OCI-LY1 (cell line): Measurements from ENCODE around the gene HYAL4.
"Not testable (repeated sequence)": the region's sequence is repeated elsewhere in the genome, so short reads cannot be mapped to it uniquely, and the experiment has no call there.

ENCODE experiments used
- EZH2 ChIP-seq: fragments of 200-600 bp; sonication (generic), shearing (Covaris generic); IDR thresholded peaks from 2 replicates; pipeline ENCODE4 v1.8.0; 2017; ENCODE audit warnings: borderline replicate concordance, mixed run types, mild to moderate bottlenecking, antibody characterized with exemption, low read length, moderate library complexity, mixed read lengths
- TF ChIP-seq, protein P1 (sequence below): fragments of 200-600 bp; sonication (generic), shearing (Covaris generic); IDR thresholded peaks from 2 replicates; pipeline ENCODE4 v1.5.1; 2017; ENCODE audit warnings: mild to moderate bottlenecking, antibody characterized with exemption, low read length, moderate library complexity, mixed read lengths

DNA sequence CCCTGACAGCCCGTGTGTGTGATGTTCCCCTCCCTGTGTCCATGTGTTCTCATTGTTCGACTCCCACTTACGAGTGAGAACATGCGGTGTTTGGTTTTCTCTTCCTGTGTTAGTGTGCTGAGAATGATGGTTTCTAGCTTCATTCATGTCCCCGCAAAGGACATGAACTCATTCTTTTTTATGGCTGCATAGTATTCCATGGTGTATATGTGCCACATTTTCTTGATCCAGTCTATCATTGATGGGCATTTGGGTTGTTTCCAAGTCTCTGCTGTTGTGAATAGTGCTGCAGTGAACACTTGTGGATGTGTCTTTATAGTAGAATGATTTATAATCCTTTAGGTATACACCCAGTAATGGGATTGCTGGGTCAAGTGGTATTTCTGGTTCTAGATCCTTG, 6.4 kb downstream of the HYAL4 start:
- TF ChIP-seq, protein P1, sequence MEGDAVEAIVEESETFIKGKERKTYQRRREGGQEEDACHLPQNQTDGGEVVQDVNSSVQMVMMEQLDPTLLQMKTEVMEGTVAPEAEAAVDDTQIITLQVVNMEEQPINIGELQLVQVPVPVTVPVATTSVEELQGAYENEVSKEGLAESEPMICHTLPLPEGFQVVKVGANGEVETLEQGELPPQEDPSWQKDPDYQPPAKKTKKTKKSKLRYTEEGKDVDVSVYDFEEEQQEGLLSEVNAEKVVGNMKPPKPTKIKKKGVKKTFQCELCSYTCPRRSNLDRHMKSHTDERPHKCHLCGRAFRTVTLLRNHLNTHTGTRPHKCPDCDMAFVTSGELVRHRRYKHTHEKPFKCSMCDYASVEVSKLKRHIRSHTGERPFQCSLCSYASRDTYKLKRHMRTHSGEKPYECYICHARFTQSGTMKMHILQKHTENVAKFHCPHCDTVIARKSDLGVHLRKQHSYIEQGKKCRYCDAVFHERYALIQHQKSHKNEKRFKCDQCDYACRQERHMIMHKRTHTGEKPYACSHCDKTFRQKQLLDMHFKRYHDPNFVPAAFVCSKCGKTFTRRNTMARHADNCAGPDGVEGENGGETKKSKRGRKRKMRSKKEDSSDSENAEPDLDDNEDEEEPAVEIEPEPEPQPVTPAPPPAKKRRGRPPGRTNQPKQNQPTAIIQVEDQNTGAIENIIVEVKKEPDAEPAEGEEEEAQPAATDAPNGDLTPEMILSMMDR, result not testable (repeated sequence)
- not testable (repeated sequence) for TF ChIP-seq EZH2
